Right ventricle myocardium superior (tissue), 1 donor: ENCODE data around the gene MTCL1. TPM values are rescaled to one million over a fixed set of nuclear protein-coding genes. Genes with fewer than 3 reads are reported as not detected.
A peak's percentile ranks its signal among the peaks of the same experiment; 100 is the strongest.

Experiments used
- ATAC-seq: fragments of 200-7000 bp; cut with Tn5 transposase; one replicate; pipeline ENCODE4 v1.9.1; 2020; ENCODE audit warnings: mild to moderate bottlenecking; ENCODE audit not compliant: poor library complexity
- DNase-seq: peaks from one replicate; pipeline ENCODE4 v3.0.0-alpha.2; 2020
- intact Hi-C: fragments of 100-400 bp; cut with DNase I; formaldehyde crosslinking; loops from one replicate; pipeline ENCODE4 v1.11.2; 2022
- total RNA-seq: library from RNA; stranded (reverse); fragmentation: NEBNext Ultra II Directional; extraction: Animal tissue kit (Norgen Biotek cat#: 25700); gene quantifications from one replicate; pipeline ENCODE4 v1.2.1, GENCODE V29; 2021
- donor health status: DM: no; HTN: yes; CAD: no; lungs with severe emphysema.

MTCL1 gene
- total RNA-seq, 1 donor from 2014 or later, result 9.0 TPM

DNA sequence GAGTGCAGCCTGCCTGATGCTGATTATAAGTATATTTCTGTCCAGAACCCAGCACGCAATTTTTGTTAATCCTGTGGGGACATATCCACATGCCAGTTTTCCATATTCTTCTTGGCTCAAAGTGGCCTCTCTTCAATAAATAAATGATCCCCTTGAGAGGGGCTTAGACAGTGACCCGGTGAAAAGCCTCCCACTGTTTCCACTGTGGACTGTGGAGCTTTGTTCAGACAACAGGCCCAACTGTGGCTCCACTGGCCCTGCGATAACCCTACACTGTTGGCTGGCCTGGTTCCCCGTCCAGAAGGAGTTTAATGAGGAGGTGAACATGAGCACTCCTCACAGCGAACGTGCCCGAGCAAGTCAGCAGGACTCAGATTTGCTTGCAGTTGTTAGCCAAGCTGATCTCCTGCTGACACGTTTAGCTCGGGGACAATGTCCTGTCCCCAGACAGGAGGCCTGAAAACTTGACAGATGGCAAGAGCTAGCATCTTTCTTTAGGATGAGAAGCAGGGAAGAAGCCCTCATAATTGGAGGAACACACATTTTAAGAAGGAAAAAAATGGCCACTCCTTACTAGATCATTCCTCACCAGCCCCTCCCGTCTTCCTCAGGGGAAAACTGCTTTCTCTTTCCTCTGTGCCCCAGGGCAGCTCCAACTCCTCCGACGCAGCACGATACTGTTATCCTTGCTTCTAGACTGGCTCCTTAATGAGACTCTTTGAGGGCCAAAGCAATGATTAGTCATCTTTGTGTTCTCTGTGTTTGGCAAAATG lies 20.0 kb upstream of the MTCL1 start:
- ATAC-seq (no peak), DNase-seq (no peak)
- intact Hi-C loops, result no loop called here

DNA sequence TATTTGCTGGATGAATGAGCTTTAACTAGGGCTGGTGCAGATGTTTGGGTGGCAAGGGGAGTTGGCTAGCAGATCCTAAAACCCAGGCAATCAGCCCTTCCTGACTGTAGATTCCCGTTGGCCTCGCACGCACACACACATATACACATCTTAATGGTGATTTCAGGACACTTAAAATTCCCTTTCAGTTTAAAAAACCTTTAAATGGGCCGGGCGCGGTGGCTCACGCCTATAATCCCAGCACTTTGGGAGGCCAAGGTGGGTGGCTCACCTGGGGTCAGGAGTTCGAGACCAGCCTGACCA lies 19.5 kb upstream of the MTCL1 start:
- no peak for ATAC-seq
- intact Hi-C loops, result no loop called here
- DNase-seq, result no peak

- intact Hi-C loops, result no loop called here
- ATAC-seq (no peak), DNase-seq (no peak)
Measured at GRCh38 chr18:8686611-8687010, 18.7 kb upstream of the MTCL1 start.

- intact Hi-C loops, result no loop called here
- DNase-seq (no peak), ATAC-seq (no peak)
Measured at GRCh38 chr18:8688216-8688800, 17.0 kb upstream of the MTCL1 start.

- no peak for ATAC-seq
- DNase-seq, result no peak
- intact Hi-C loops, result no loop called here
Measured at GRCh38 chr18:8688816-8689215, 16.5 kb upstream of the MTCL1 start.

- intact Hi-C loops, result no loop called here
- DNase-seq (no peak), ATAC-seq (no peak)
Measured at GRCh38 chr18:8689517-8689916, 15.8 kb upstream of the MTCL1 start.

DNA sequence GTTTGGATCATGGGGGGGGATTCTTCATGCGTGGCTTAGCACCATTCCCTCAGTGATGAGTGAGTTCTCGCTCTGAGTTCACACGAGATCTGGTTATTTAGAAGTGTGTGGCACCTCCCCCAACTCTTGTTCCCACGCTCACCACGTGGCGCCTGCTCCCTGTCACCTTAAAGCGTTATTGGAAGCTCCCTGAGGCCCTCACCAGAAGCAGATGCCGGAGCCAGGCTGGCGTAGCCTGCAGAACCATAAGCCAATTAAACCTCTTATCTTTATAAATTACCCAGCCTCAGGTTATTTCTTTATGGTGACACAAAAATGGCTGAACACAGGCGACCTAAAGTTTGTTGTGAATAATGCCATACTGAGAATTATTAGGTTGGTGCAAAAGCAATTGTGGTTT lies 10.5 kb upstream of the MTCL1 start:
- no peak for ATAC-seq
- DNase-seq, result no peak
- intact Hi-C loops, result no loop called here

DNA sequence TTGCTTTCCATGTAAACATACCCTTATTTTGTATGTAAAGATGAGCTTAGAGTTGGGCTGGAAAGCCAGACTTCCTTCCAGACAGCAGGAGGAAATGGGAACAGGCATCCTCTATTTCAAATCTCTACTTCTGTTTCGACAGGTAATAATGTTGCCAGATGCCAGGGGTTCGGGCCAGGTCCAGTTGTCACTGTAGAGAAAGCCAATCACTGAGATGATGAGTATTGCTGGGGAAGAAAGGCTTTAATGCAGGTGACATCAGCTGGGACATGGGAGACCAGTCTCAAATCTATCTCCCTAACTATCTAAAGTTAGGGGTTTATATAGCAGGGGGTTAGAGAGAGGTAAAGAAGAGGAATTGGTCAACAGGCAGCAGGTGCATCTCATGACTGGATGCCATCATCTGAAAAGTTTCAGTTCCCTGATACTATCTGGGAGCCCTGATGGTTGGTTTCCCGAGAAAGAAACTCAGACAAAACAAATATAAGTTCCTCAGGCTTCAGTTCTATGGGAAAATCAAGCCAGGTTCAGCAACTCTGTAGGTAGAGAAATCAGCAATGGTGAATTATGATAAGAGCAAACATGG lies 9.3 kb upstream of the MTCL1 start:
- ATAC-seq, result no peak
- DNase-seq, result no peak
- intact Hi-C loops, result loop anchor here (2.0 kb wide), 1 partner anchor 293 kb away; no protein-coding TSS in a partner anchor

GRCh38 chr18:8696749-8697211 lies 8.6 kb upstream of the MTCL1 start:
- ATAC-seq, result peak; percentile 96
- DNase-seq, result peak; percentile 86
- intact Hi-C loops, result loop anchor here (2.0 kb wide), 1 partner anchor 292 kb away; no protein-coding TSS in a partner anchor

- no peak for DNase-seq
- no peak for ATAC-seq
- intact Hi-C loops, result no loop called here
Measured at GRCh38 chr18:8699126-8699525, 6.2 kb upstream of the MTCL1 start.

DNA sequence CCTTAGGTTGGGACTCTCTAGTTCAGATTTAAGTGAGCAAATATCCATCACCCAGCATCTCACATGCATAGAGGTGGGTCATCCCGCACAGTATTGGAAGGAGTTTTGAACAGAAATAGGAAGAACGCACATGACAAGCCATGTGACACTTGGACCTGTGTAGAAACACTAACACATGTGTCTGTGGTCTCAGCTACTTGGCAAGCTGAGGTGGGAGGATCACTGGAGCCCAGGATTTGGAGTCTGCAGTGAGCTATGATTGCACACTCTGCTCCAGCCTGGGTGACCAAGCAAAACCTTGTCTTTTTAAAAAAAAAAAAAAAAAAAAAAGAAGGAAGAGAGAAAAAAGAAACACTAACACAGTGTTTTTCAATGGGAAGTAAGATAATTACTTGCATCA lies 5.4 kb upstream of the MTCL1 start:
- intact Hi-C loops, result no loop called here
- DNase-seq (no peak), ATAC-seq (no peak)

GRCh38 chr18:8701546-8702118 lies 3.7 kb upstream of the MTCL1 start:
- intact Hi-C loops, result no loop called here
- DNase-seq (no peak), ATAC-seq (no peak)

- ATAC-seq, result no peak
- intact Hi-C loops, result no loop called here
Measured at GRCh38 chr18:8702668-8703067, 2.7 kb upstream of the MTCL1 start.

DNA sequence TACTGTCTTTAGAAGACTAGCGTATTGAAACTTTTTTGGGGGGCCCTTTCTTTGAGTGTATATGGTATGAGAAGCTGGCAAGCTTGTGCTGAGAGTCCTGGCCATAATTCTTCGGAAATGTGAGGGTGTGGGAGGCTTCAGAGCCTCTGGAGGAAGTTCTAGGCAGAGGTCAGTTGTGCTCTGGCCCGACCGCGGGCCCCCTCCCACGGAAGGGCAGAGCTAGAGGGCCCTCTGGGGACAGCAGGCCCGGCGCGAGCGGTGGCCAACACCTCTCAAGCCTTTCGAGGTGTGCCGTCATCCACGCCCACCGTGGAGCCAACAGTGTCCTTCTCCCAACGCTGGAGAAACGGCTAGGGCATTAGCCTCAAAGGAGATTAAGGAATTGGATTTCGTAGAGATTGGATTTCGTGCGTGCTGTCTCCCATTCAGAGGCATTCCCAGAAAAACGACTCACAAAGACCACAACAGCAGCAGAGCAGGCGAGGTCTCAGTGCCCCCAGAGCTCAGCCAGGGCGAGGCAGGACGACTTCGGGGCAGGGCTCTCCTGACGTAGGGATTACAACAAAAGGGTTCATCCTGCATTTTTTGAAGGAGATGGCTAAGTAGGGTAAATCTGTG lies 2.2 kb upstream of the MTCL1 start:
- ATAC-seq (no peak), DNase-seq (no peak)
- intact Hi-C loops, result no loop called here

More at GRCh38 chr18:8702668-8703067, 2.7 kb upstream of the MTCL1 start:
- DNase-seq, result no peak

GRCh38 chr18:8703781-8704301 lies 1.5 kb upstream of the MTCL1 start:
- no peak for DNase-seq
- ATAC-seq, result no peak
- intact Hi-C loops, result no loop called here

GRCh38 chr18:8704361-8705237 lies 757 bp upstream of the MTCL1 start:
- ATAC-seq (peak; percentile 96), DNase-seq (peak; percentile 93)
- intact Hi-C loops, result no loop called here

- ATAC-seq (no peak), DNase-seq (peak; percentile 44)
- intact Hi-C loops, result no loop called here
Measured at GRCh38 chr18:8705961-8706790, 820 bp downstream of the MTCL1 start.
